AML-193 (cell line): ENCODE results near the gene TBXT.

Experiments
- DNase-seq, 2 experiments: peaks; one replicate each; lab custom pipeline; 2025; lab: John Stamatoyannopoulos, UW

Gene TBXT

GRCh38 chr6:166115609-166116008 lies 52.0 kb downstream of the TBXT start:
- DNase-seq: no peak

DNA sequence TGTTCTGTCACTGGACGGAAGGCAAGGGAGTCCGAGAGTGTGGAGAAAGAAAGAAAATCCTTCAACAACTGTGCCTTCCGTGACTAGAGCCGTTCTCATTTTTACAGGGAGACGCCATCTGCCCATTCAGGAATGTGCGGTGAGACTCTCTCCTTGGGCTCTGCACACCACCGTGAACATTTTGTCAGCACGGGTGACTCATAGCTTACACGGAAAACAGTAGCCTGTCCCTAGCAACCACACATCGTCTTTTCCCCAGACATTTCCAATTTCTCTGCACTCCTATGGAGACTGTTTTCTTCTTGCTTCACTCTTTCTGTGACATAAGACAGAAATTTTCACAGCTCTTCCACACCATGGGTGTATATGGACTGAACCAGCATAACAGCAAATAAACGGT lies 55.1 kb downstream of the TBXT start:
- DNase-seq: no peak

GRCh38 chr6:166109608-166110007 lies 58.0 kb downstream of the TBXT start:
- DNase-seq: no peak
